RWPE1 (cell line): ENCODE measurements around the gene PTPRN2.

Experiments used
- CTCF ChIA-PET: fragments of 350-600 bp; sonication (Branson Sonifier 250); formaldehyde crosslinking; extraction: SDS; loops from one replicate; lab custom pipeline; 2021; lab: Yijun Ruan, JAX
- POLR2A ChIA-PET: fragments of 400-600 bp; formaldehyde crosslinking; extraction: SDS; loops from one replicate; lab custom pipeline; 2020; ENCODE audit warnings: antibody characterized with exemption; ENCODE audit not compliant: low non-redundant PET; lab: Yijun Ruan, JAX
- DNase-seq: peaks from one replicate; pipeline ENCODE4 v3.0.0; 2012; ENCODE audit warnings: low spot score
- H3K27ac ChIP-seq: fragments of 450-650 bp; 2 replicates; pipeline ENCODE4 v1.5.1; 2017
- TF ChIP-seq, protein P1 (sequence below): fragments of 450-650 bp; conservative IDR thresholded peaks from 2 replicates; pipeline ENCODE4 v1.5.1; 2017; ENCODE audit warnings: low read depth, mild to moderate bottlenecking

PTPRN2 gene

DNA sequence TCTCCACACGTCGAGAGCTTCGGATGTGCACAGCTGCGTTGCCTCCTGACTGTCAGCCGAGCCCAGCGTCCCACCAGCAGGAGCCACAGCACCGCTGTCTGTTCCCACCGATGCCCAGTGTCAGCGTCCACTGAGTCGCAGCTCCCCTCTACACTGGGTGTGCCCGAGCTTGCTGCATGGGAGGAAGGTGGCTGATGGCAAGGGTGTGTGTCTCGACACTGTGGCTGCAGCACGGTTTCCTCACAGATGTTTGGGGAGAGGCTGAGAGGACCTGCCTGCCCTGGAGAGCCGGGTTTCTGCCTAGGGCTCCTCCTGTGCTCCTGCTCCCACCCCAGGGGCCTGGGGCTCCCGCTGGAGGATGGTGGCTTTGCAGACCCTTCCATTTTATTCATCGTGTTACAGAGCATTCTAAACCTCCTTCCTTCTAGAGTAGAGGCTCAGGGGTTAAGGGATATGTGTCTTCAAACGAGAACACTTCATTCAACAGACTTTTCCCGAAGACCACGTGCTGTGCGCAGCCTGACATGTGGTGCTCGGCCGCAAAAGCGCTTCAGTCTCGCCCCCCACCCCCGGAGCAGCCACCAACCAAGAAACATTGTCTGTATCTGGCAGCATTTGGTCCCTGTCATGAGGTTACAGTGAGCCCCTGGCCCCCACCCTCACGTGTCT, 866.0 kb downstream of the PTPRN2 start:
- ChIA-PET CTCF (no interaction called here), POLR2A (no interaction called here)
- H3K27ac ChIP-seq, result no peak overlapping the region
- TF ChIP-seq, protein P1, sequence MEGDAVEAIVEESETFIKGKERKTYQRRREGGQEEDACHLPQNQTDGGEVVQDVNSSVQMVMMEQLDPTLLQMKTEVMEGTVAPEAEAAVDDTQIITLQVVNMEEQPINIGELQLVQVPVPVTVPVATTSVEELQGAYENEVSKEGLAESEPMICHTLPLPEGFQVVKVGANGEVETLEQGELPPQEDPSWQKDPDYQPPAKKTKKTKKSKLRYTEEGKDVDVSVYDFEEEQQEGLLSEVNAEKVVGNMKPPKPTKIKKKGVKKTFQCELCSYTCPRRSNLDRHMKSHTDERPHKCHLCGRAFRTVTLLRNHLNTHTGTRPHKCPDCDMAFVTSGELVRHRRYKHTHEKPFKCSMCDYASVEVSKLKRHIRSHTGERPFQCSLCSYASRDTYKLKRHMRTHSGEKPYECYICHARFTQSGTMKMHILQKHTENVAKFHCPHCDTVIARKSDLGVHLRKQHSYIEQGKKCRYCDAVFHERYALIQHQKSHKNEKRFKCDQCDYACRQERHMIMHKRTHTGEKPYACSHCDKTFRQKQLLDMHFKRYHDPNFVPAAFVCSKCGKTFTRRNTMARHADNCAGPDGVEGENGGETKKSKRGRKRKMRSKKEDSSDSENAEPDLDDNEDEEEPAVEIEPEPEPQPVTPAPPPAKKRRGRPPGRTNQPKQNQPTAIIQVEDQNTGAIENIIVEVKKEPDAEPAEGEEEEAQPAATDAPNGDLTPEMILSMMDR, result no peak
- no peak for DNase-seq

DNA sequence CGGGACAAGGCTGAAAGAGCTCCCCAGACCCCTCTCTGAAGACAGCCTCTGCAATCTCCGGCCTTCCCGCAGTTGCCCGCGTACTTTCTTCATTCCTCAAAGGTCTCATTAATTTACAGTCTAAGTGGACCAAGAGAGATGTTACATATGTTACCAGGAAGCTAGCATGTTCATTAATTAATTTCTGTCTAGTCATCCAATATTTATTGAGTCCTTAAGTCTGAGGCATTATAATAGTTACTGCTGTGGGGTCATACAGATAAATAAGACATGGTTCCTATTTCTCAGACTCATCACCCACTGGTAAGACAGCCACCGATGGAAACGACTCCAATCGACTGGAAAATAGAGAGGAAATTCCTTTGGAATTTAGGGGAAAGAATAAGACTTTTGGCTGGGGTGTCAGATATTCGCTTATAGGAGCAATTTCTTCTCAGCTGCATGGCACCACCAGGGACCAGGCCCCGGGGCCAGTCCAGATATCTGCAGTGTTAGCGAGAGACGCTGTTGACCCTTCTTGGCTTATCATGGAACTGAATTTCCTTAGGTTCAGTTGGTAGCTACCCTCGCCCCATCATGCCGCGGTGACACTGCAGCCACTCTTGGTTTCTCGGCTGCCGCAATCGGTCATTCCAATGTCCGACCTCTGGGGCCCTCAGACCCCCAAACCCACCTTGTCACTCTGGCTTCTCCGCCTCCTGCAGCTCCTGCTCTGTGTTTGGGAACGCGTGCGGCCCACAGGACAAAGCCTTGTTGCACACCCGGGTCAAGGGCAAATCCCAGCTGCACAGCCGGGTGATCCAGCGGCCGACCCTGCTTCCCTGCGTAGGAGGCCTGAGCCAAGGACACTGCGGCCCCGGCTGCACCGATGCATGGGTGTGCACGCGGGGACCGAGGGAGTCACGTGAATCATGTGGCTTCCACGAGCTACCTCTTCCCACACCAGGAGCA, 867.6 kb downstream of the PTPRN2 start:
- DNase-seq, result no peak
- TF ChIP-seq, protein P1, result no peak
- no peak overlapping the region for H3K27ac ChIP-seq
- CTCF ChIA-PET, result interaction anchor here (0.5 kb wide), 1 partner anchor 17 kb away, joined by 4 read pairs; no protein-coding TSS in a partner anchor
- POLR2A ChIA-PET, result no interaction called here

DNA sequence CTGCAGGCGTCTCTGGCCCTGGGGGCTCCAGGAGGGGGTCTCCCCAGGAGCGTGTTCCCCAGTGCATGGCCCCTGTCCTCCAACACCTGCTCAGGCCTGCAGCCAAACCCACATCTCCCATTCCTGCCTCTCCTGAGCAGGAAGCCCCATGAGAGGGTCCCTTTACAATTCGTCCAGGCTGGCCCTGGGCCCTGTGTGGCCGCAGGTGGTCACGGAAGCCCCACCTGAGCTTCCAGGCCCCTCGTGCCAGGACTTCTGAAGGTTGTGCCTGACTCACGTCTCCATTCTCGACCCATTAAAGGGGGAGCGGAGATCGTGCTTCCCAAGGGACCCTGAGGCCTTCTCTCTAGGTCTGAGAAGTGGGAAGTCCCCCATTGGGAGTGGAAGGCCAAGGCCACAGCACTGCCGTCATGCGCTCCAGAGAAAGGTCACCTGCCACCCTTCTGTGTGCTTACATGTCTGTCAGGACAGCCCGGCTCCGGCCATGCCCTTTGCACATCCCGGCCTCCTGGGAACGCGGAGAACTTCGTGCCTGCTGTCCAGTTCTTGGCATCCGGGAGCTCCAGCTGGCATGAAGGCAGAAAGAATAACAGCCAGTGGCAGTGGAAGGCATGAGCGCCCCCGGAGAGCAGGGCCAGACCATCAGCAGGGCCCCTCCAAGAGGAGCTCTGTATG, 868.5 kb downstream of the PTPRN2 start:
- DNase-seq, result no peak
- H3K27ac ChIP-seq, result no peak overlapping the region
- POLR2A ChIA-PET, result no interaction called here
- TF ChIP-seq, protein P1, result no peak
- CTCF ChIA-PET, result no interaction called here

DNA sequence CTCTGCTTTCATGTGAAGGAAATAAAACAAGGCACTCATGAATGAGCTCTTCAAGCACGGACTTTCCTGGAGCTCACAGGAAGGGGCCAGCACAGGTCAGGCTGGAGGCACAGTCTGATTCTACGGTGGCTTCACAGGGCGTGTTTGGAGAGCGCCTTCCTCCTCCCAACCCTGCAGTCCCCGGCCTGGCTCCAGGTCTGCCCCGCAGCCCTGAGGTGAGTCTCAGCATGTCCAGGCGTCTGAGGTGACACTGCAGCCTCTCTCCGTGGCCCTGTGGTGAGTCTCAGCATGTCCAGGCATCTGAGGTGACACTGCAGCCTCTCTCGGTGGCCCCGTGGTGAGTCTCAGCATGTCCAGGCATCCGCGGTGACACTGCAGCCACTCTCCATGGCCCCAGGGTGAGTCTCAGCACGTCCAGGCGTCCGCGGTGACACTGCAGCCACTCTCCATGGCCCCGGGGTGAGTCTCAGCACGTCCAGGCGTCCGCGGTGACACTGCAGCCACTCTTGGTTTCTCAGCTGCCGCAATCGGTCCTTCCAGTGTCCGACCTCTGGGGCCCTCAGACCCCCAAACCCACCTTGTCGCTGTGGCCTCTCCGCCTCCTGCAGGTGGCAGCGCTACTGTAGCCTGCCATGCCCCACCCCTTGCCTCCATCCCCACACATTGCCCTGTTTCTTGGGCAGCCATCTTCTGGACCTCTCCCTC, 869.2 kb downstream of the PTPRN2 start:
- ChIA-PET POLR2A (no interaction called here), CTCF (no interaction called here)
- TF ChIP-seq, protein P1, result no peak
- no peak overlapping the region for H3K27ac ChIP-seq
- DNase-seq, result no peak

DNA sequence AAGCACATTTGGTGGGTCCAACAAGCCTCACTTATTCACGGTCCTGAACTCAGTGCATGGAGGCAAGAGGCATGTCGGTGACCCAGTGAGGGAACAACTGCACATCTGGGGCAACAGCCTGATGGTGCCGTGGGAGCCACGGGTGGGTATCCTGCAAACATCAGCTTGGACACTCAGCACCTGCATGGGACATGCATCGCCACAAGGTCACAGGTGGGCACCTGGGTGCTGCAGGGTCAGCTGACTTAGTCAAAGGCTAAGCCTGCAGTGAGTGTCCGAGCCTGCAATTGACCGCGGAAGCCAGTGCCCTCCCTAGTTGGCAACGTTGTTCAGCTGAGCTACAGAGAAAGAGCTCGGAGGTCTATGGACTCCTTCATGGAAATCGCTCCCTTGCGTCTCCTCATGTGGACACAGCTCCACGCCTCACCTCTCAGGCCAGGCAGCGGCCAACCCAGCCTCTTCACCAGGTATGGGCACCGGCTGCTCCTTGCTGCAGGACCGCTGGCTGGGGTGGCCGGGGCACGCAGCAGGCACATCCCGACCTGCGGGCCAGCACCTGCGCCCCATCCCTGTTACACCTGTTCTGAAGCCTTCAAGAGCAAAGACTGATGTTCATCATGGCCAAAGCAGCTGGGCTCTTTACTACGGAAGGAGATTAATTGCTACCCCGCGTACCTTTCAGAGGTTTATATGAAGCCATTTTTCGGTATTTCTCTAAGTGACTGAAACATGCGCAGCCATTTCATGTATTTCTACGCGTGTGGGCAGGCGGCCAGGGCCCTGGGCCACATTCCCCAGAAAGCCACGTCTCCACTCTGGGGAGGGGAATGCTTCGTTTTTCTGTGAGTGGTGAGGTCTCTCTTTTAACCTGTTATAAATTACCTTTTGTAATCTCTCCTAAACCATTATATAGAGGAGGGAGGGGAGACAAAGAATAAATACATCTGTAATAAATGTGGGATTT, 870.1 kb downstream of the PTPRN2 start:
- TF ChIP-seq, protein P1, result no peak
- ChIA-PET POLR2A (no interaction called here), CTCF (no interaction called here)
- H3K27ac ChIP-seq, result no peak overlapping the region
- DNase-seq, result no peak
